Muscle layer of duodenum (tissue), 2 donors: Measurements from ENCODE around the gene SMG6.

Experiments used
- H3K27ac ChIP-seq: one replicate; pipeline ENCODE4 v1.7.0; 2013; ENCODE audit warnings: mild to moderate bottlenecking, low read length
- H3K27me3 ChIP-seq: one replicate; pipeline ENCODE4 v1.7.0; 2013; ENCODE audit warnings: low read depth, mild to moderate bottlenecking, control low read depth, low read length
- H3K36me3 ChIP-seq, 2 donors: one replicate each; pipeline ENCODE4 v1.7.0; 2013; ENCODE audit warnings: low read length in 2 of 2, control low read depth in 1 of 2, mild to moderate bottlenecking in 1 of 2; ENCODE audit not compliant: insufficient read depth in 2 of 2, control insufficient read depth in 1 of 2
- H3K4me1 ChIP-seq, 2 donors: one replicate each; pipeline ENCODE4 v1.7.0; 2013; ENCODE audit warnings: low read length in 2 of 2, mild to moderate bottlenecking in 2 of 2, control low read depth in 1 of 2, moderate library complexity in 1 of 2; ENCODE audit not compliant: insufficient read depth in 2 of 2, control insufficient read depth in 1 of 2
- H3K4me3 ChIP-seq, 2 donors: one replicate each; pipeline ENCODE4 v1.7.0; 2013; ENCODE audit warnings: low read length in 2 of 2, low read depth in 1 of 2, mild to moderate bottlenecking in 1 of 2
- H3K9me3 ChIP-seq, 2 donors: one replicate each; pipeline ENCODE4 v1.7.0; 2013; ENCODE audit warnings: low read length in 2 of 2, control low read depth in 1 of 2, mild to moderate bottlenecking in 1 of 2; ENCODE audit not compliant: control insufficient read depth in 1 of 2
- donor health status: healthy.

SMG6 gene

DNA sequence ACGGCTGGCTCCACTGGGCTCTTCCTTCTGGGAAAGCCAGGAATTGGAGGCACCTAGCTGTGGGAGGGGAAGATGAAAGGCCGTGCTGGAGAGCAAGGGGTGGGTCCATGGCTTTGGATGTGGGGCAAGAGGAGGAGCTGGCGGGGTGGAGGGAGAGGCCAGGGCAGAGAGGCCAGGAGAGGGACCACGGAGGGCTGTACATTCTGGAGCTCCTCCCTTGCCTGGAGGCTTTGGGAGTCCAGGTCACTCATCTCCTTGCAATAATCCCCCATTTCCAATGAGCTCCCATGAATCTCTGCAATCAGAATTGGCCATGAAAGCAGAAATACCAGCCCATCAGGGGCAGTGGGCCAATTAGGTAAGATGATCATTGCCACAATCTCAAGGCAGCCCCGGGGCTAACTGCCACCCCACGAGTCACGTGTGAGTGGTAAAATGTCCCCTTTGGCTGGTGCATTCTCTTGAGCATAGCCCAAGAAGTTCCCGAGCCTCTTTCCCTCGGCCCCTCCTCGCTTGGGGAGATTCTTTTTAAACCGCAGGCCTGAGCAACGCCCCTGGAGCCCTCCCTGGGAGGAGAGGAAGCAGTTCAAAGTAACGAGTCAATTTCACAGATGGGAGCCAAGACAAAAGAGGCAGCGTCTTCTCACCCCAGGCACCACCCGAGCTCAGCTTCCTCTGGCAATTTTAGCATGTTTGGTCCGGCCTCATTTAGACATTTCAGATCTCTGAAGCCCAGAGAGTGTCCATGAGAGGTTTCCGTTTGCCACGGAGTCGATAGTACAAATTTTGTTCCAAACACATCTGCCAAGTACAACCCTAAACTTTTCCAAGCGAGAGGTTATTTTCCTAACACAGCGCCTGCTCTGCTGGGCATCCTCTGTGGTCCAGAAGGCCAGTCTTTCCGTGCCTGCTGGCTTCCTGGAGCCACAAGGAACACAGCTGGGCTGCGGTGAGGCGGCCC is 291.9 kb downstream of the SMG6 start:
- Histone ChIP-seq H3K4me3 (no peak overlapping the region), H3K27me3 (no peaks in the 10 kb centered on the region), H3K4me1 (peaks cover 0 to 4% of the 10 kb centered on the region in 2 donors), H3K9me3 (no peaks in the 10 kb centered on the region), H3K27ac (no peak overlapping the region), H3K36me3 (no peaks in the 10 kb centered on the region)
